HTR-8/SVneo (cell line): ENCODE measurements around the gene PRDM8.

Experiments
- DNase-seq: peaks from one replicate; pipeline ENCODE4 v3.0.0; 2011; ENCODE audit warnings: low spot score, mixed read lengths; ENCODE audit not compliant: insufficient read length
- FAIRE-seq: peaks from 2 replicates; lab custom pipeline; 2011; peaks lifted over from hg19 to GRCh38; lab: Jason Lieb, UNC

Gene PRDM8

DNA sequence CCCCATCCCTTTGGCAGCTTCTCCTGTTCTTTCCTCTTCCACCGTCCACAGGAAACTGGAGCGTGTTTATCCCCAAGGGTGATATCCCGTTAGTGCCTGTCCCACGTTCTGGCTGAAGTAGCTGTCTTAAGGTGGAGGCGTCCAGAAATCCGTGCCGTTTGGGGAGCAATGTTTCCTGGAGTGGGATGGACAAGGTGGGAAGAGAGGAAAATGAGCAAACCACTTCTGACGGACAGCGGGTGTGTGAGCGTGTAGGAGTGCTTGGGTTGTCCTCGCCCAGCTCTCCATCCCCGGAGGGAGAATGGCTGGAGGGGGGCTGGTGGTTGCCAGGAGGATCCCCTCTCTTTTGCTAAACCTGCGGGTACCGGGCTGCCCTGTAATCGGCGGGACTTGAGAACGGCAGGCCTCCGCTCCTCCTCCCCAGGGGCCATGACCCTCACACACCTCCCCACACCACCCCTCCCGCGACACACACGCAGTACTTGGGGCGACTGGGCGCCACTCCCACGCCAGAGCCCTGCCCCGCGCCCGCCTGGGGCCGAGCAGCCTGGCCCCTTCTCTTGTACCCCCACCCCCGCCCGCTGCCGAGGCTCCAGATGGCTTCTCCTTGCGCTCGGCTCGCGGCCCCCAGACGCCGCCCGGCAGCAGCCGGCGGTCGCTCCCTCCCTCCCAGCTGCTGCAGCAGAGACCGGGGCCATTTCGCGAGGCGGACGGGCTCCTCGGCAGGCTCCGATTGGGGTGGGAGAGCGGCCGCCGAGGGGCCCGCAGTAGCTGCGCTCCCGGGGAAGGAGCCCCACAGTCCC, 13.9 kb upstream of the PRDM8 start:
- FAIRE-seq (no peak), DNase-seq (no peak)

- peak; percentile 74 for DNase-seq
- FAIRE-seq: no peak
These were observed 13.1 kb upstream of the PRDM8 start for GRCh38 chr4:80184053-80184824.

DNA sequence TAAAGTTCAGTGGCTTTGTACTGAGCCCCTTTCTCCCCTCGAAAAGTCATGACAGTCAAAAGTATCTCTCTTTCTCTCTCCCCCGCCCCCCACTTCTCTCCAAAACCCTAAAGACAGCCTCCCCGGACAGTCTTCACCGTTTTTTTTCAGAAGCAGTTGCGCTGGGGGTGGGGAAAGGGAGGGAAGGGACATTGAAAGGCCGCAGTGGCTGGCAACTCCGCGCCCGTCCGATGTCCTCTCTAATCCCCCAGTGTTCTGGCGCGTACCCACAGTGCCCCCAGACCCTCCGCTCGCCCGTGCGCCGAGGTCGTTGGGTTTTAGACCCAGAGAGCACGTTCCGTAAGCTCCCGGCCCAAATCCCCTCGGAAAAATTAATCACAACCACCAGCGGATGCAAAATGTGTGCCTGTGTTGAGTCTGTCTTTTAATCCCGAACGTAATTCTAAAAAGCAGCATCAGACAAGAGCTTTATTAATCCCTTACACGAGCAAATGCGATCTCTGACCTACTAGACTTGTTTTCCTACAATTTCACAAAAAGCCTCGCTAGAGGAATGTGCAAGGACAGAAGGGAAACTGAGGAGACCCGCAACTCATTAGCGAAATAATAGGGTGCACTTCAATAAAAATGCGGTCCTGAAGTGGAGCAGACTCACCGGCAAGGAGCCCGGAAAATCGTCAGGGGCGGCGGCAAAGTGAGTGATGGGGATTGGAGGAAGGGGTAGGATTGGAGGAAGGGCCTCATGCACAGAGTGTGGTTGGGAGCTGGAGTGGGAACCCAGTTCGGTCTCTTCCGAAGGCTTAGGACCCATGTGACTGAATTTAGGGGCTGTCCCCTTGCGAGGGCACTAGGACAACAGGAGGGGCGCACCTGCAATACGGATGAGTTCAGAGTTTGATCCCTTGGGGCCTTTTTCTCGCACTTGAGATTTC, 12.2 kb upstream of the PRDM8 start:
- no peak for DNase-seq
- FAIRE-seq: no peak

DNA sequence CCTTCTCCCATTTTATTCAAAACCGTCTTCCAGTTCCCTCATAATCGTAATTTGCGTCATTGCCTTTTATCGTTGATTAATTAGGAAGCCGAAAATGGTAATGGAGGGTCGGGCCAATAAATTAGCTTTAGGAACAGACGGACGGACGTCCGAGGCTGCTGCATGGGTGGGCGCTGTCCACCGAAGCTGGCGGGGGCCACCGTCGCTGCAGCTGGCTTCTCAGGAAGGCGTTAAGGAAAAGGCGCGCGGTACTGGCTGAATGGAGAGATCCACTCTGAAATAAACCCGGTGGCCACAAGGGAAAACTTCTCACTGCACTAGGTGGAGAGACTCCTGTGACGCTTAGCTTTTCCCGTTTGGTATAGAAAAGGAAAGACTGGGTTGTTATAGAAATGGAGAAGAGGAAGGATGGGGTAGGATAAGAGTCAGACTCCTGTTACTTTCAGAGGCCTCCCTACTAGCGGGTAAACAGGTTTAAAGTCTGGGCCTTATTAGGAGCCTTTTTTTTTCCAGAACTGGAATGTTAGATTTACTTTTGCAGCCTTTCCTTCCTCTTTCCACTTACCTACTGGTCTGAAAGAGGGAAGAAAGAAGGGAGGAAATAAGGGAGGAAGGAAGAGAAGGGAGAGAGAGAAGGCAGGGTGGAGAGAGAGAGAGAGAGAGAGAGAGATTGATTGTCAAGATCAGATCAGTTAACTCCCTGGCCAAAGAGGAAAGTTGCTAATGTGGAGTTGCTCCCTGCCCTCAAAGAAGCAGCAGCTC, 11.3 kb upstream of the PRDM8 start:
- no peak for DNase-seq
- no peak for FAIRE-seq

DNA sequence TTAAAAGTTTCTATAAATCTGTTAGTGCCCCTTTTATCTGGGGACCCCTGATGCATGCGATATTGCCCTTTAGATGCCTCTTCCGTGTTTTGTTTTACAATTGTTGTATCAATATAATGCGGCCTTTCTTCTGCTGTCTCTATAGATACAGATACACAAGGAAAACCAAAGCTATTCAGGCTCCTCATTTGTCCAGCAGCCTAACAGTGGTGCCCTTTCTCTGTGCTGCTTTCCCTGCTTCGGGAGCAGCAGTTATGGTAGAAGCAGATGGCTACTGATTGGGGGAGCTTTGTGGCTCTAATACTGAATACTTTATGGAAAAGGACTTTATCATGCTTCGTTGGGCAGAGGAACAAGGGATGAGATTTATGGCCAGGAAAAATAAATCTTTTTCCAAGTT, 10.6 kb upstream of the PRDM8 start:
- no peak for FAIRE-seq
- DNase-seq: no peak

- no peak for FAIRE-seq
- no peak for DNase-seq
These were observed 9.6 kb upstream of the PRDM8 start for GRCh38 chr4:80187677-80188076.

GRCh38 chr4:80188457-80188800, 8.9 kb upstream of the PRDM8 start:
- FAIRE-seq: no peak
- DNase-seq: no peak

- FAIRE-seq (no peak), DNase-seq (no peak)
These were observed 8.4 kb upstream of the PRDM8 start for GRCh38 chr4:80188801-80189458.

DNA sequence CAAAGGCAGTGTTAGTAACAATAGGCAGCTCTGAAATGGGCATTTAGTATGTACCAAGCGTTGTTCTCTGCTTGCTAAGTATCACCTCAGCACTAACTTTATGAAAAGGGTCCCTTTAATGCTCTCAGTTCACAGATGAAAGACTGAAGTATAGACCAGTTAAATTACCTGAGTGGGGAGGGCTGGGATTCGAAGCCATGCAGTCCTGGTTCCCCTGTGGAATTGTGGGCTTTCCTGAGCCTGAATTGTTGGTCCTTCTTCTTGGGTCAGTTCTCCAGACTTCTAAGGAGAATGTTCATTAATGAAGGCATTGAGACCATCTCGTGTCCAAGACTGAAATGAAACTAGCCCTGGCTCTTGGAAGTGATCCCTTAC, 7.7 kb upstream of the PRDM8 start:
- no peak for FAIRE-seq

GRCh38 chr4:80189956-80190677, 7.2 kb upstream of the PRDM8 start:
- FAIRE-seq (no peak), DNase-seq (no peak)

More for the DNA sequence above, 7.7 kb upstream of the PRDM8 start:
- no peak for DNase-seq

GRCh38 chr4:80192252-80192866, 4.9 kb upstream of the PRDM8 start:
- DNase-seq (no peak), FAIRE-seq (no peak)

DNA sequence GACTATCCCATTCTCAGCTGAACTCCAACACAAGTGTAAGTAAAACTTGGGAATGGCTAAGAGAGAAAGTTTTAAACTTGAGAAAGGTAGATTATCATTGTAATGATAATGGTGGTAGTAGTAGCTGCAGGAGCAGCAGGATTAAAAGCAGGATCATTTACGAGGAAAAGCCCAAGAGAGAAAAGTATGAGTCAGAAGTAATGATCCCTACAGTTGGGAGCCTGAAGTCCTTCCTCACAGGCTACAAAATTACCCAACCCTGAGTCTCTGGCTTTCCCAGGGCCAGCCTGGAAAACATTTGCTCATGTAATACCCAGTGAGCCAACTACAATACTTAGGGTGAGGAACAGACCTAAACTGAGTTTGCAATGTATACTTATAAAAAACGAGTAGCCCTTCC, 4.4 kb upstream of the PRDM8 start:
- DNase-seq: no peak
- FAIRE-seq: no peak

DNA sequence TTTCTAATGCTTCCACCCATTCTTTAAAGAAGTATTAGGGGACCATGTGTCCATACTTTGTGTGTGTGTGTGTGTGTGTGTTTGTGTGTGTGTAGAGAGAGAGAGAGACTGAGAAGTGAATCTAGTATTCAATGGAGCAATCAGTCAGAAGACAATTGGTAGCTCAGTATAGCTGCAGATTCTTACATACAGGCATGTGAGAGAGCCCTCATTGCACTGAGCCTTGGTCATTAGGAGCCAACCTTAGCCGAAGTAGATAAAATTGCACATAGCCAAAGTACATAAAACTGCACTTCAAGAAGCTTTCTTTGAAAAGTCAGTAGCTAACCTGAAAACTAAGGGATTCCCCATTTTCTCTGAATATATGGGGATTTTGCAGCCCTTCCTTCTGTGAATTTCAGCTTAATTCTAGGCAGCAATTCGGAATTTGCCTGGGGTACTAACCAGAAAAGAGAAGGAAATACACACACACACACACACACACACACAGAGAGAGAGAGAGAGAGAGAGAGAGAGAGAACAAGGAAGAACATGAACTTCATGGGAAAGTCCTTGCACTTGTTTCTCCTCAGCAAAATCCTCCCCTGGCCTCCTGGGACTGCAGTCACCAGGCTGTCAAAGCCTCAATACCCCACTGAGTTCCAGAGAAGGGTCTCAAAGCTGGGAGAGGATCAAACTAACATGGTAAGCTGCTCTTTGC, 1.7 kb upstream of the PRDM8 start:
- FAIRE-seq: no peak
- DNase-seq: no peak

GRCh38 chr4:80196259-80196921, 913 bp upstream of the PRDM8 start:
- DNase-seq: no peak
- no peak for FAIRE-seq

DNA sequence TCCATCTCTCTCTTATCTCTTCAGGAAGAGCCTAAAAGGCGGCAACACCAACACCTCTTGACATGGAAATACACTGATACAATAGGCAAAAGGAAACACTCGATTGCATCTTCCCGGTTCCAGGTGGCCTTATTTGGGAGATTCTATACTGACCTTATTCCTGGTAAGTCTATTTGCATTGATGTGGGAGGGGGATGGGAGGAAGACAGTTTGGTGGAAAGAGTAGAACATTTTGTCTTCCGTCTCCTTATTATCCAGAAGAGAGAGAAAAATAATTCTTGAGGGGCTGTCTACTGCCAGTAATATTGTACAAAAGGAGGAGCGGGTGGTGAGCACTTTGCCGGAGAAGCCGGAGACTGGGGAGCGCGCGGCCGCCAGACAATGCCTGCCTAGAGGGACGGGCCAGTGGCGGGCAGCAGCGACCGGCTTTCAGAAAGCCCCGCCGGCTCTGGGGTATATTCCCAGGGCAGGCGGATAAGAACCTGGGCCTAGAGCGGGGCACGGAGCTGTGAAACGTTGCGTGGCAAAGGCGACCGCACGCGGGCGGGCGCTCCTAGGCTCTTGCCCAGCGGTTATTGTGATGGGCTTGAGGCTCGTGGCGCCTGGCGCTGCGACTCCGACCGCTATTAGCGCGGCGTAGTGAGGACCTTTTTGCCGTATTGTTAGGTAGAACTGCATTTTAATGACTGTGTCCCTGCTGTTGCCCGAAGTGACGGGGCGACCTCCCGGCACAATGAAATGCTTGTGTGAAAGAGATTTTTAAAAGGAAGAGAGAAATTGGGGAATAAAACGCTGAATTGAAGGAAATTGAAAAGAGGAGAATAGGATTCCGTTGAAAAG, 518 bp downstream of the PRDM8 start:
- no peak for FAIRE-seq
- DNase-seq: no peak

GRCh38 chr4:80198441-80198837, 1.1 kb downstream of the PRDM8 start:
- no peak for FAIRE-seq
- no peak for DNase-seq
